CD4-positive, alpha-beta T cell treated with Interferon alpha-2 for 1 hour (primary cell): Measurements from ENCODE around the gene BCL2L2.

Experiments used
- DNase-seq, 2 donors: peaks; one replicate each; pipeline ENCODE4 v3.0.0-alpha.2; 2020 to 2022

BCL2L2 gene

GRCh38 chr14:23358553-23359166 is 52.0 kb downstream of the BCL2L2 start:
- DNase-seq, result no peak

- DNase-seq, result no peak
Observed at GRCh38 chr14:23359167-23359626, 52.6 kb downstream of the BCL2L2 start.

- DNase-seq, result no peak
Observed at GRCh38 chr14:23359722-23360447, 53.3 kb downstream of the BCL2L2 start.

- DNase-seq, result no peak
Observed at GRCh38 chr14:23360496-23360895, 53.9 kb downstream of the BCL2L2 start.

- DNase-seq, result no peak
Observed at GRCh38 chr14:23361320-23361719, 54.7 kb downstream of the BCL2L2 start.
